IPS-NIHi11 (cell line): ENCODE measurements around the gene MANEAL.
"Not testable (repeated sequence)": the region's sequence is repeated elsewhere in the genome, so short reads cannot be mapped to it uniquely, and the experiment has no call there.

ENCODE experiments used
- DNase-seq: peaks from one replicate; pipeline ENCODE4 v3.0.0; 2012; ENCODE audit warnings: mixed read lengths, low spot score

MANEAL gene, protein sequence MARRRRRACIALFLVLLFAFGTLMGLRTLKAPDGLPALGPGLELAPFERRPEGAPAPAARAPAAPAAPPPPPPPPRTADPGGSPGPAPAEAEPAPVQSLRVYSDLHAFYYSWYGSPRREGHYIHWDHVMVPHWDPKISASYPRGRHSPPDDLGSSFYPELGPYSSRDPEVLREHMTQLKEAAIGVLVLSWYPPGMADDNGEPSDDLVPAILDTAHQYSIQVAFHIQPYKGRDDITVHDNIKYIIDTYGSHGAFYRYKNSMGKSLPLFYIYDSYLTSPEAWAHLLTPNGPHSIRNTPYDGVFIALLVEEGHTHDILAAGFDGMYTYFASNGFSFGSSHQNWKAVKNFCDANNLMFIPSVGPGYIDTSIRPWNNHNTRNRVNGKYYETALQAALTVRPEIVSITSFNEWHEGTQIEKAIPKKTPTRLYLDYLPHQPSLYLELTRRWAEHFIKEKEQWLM

GRCh38 chr1:37793773-37794371 is at the start of gene MANEAL:
Gene MANEAL (plus strand): TSS chr1:37793847. CDS start chr1:37794183, 336 bp downstream.
- DNase-seq: peak; percentile 86

- no peak for DNase-seq
Observed at GRCh38 chr1:37746806-37747205, 46.8 kb upstream of the MANEAL start.

GRCh38 chr1:37748565-37748964 is 45.1 kb upstream of the MANEAL start:
- DNase-seq: no peak

DNA sequence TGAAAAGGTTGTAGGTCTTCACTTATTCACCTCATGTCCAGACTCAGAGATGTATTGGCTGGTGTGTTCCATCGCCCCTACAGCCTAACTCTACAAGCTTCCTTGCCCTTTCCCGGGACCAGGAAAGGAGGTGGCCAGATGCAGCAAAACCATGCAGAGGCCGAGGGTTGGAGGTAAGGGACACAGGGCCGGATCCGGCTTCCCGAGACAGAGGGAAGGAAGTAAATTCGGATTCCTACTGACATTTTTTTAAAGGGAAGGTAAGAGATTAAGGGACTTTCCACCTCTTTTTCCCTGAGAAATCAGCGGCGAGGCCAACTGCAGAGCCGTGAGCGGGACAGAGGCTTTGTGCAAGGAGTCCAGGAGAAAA is 41.4 kb upstream of the MANEAL start:
- DNase-seq: no peak

GRCh38 chr1:37752583-37753471 is 40.8 kb upstream of the MANEAL start:
- peak; percentile 89 for DNase-seq

GRCh38 chr1:37753473-37754321 is 40.0 kb upstream of the MANEAL start:
- peak; percentile 38 for DNase-seq

DNA sequence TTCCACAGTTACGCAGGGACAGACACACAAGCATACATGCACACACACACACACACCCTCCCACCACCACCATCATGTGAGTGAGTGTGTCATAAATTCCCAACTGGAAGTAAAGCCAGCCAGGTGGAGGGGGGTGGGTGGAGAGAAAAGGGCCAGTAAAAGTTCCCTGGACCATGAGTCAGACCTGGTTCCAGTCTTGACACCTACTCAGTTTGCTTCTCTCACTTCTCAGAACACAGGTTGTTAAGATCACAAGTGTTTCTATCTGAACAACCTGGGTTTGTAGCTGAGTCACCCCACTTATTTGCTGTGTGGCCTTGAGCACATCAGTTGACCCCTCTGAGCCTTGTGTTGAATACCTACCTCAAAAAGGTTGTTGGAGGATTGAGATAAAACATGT is 38.4 kb upstream of the MANEAL start:
- no peak for DNase-seq

- DNase-seq: no peak
Observed at GRCh38 chr1:37755951-37756560, 37.6 kb upstream of the MANEAL start.

- DNase-seq: no peak
Observed at GRCh38 chr1:37759451-37759850, 34.2 kb upstream of the MANEAL start.

GRCh38 chr1:37761416-37762095 is 32.1 kb upstream of the MANEAL start:
- DNase-seq: no peak

DNA sequence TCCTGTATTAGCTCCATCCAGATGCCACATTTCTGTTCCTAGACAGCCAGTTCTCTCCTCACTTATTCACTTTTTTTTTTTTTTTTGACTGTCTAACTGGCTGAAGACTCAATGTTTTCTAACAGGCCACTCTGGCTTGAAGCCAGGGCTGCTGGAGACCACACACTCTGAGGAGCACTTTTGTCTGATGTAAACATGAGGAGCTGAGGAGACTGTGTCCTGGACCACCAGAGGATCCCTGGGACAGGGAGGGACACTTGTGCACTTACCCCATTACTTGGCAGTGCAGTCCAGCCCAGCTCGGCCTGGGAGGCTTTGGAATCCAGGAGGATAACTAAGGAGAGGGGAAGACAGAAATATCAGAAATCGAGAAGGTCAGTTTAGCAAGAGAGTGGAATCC is 31.1 kb upstream of the MANEAL start:
- no peak for DNase-seq

- no peak for DNase-seq
Observed at GRCh38 chr1:37763791-37764413, 29.7 kb upstream of the MANEAL start.

- peak; percentile 90 for DNase-seq
Observed at GRCh38 chr1:37764414-37764825, 29.2 kb upstream of the MANEAL start.

- DNase-seq: peak; percentile 78
Observed at GRCh38 chr1:37764888-37765441, 28.7 kb upstream of the MANEAL start, which contains the start of gene EPHA10. Gene EPHA10 (minus strand): TSS chr1:37765120. CDS start chr1:37765066, 54 bp downstream.

DNA sequence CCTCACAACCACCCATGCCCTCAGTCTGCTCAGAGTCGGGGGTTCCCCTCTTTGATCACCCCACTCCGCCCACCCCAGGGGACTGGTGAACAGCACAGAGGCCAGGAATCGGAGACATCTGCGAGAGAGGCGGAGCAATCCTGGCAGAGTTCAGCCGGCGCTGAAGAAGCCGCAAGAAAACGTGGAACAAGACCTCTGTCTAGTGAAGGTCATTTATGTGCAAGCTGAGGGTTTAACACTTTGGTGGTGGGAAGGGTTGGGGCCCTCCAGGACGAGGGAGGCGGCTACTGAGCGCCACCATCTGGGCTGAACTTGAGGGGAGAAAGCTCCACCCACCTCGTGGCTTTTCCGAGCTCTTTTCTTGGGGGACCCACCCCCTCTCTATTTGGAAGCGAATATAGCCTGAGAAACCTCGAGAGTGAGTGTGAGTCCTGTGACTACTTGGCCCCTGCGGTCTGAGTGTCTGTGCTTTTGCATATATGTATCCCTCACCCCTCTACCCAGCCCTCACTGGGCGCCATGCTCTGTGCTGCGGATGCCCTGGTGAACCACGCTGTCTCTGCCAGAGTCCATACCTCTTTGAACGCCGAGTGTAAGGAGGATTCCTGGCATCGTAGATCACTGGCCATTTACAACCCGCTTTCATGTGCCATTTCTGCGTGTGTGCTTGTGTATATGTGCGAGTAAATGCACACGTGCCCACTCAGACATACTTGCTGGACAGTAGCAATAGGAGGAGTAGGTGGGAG is 27.6 kb upstream of the MANEAL start:
- DNase-seq: peak; percentile 41

DNA sequence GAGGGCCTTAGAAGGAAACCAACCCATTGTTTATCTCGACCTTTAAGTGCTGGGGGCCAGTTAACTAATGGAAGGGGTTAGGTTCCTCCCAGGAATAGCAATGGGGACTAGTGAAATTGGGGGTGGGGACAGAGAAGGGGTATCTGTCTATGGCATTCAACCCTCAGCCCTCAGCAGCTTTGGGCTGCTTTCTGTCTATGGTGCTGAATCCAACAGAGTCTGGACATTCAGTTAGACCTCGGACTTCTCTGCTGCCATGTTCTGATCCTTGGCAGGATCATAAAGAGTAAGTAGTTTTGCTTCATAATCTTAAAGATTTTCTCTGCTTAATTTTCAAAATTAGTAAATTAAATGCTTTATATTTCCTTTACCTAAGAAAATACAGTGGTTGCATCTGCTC is 26.2 kb upstream of the MANEAL start:
- no peak for DNase-seq

DNA sequence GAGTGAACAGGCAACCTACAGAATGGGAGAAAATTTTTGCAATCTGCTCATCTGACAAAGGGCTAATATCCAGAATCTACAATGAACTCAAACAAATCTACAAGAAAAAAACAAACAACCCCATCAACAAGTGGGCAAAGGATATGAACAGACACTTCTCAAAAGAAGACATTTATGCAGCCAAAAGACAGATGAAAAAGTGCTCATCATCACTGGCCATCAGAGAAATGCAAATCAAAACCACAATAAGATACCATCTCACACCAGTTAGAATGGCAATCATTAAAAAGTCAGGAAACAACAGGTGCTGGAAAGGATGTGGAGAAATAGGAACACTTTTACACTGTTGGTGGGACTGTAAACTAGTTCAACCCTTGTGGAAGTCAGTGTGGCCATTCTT is 22.2 kb upstream of the MANEAL start:
- DNase-seq: not testable (repeated sequence)

GRCh38 chr1:37776946-37777516 is 16.6 kb upstream of the MANEAL start:
- no peak for DNase-seq

- no peak for DNase-seq
Observed at GRCh38 chr1:37778654-37779053, 15.0 kb upstream of the MANEAL start.
